PC-9 (cell line): ENCODE measurements around the gene WAPL. TPM values are rescaled to one million over a fixed set of nuclear protein-coding genes. Genes with fewer than 3 reads are reported as not detected.

ENCODE experiments used
- BruUV-seq: library from RNA; stranded (reverse); fragments of 400-500 nt; replicated peaks from 2 replicates; lab custom pipeline; 2021; lab: Mats Ljungman, UMichigan
- CTCF ChIA-PET: fragments of 300-600 bp; sonication (Branson Sonifier 250); formaldehyde crosslinking; loops from one replicate; lab custom pipeline; 2022; ENCODE audit warnings: antibody characterized with exemption; lab: Charles Lee
- POLR2A ChIA-PET: fragments of 300-600 bp; sonication (Branson Sonifier 250); formaldehyde crosslinking; loops from one replicate; lab custom pipeline; 2022; ENCODE audit warnings: antibody characterized with exemption; ENCODE audit not compliant: unreplicated experiment; lab: Charles Lee
- DNase-seq, 2 experiments: peaks; one replicate each; pipeline versions ENCODE4 v3.0.0 to v3.0.0-alpha.2; 2015 to 2022; ENCODE audit warnings: mixed read lengths in 1 of 2
- H2AFZ ChIP-seq: fragments of 200-600 bp; sonication (generic); 2 replicates; pipeline ENCODE4 v1.8.1; 2017; ENCODE audit warnings: antibody characterized with exemption
- H3F3A ChIP-seq: fragments of 200-600 bp; sonication (generic); 2 replicates; pipeline ENCODE4 v1.8.1; 2017; ENCODE audit warnings: antibody characterized with exemption, mild to moderate bottlenecking, low read depth; ENCODE audit not compliant: insufficient read depth
- H3K27ac ChIP-seq: fragments of 200-600 bp; sonication (generic); 2 replicates; pipeline ENCODE4 v1.6.1; 2016; ENCODE audit warnings: mixed run types
- H3K27me3 ChIP-seq: fragments of 200-600 bp; sonication (generic); 2 replicates; pipeline ENCODE4 v1.6.1; 2016; ENCODE audit warnings: low read depth, mixed run types; ENCODE audit not compliant: insufficient read depth
- H3K36me3 ChIP-seq: fragments of 200-600 bp; sonication (generic); 2 replicates; pipeline ENCODE4 v1.6.1; 2016; ENCODE audit warnings: low read depth, mixed run types
- H3K4me1 ChIP-seq: fragments of 200-600 bp; sonication (generic); replicated peaks from 2 replicates; pipeline ENCODE4 v1.6.1; 2016; ENCODE audit warnings: mixed run types; ENCODE audit not compliant: insufficient read depth
- H3K4me2 ChIP-seq: fragments of 200-600 bp; sonication (generic); 2 replicates; pipeline ENCODE4 v1.6.1; 2017; ENCODE audit warnings: mixed run types
- H3K4me3 ChIP-seq: fragments of 200-600 bp; sonication (generic); 2 replicates; pipeline ENCODE4 v1.6.1; 2016; ENCODE audit warnings: mixed run types
- H3K79me2 ChIP-seq: fragments of 200-600 bp; sonication (generic); 2 replicates; pipeline ENCODE4 v1.6.1; 2017; ENCODE audit warnings: low read depth, mixed run types
- H3K9me2 ChIP-seq: fragments of 200-600 bp; sonication (generic); 2 replicates; pipeline ENCODE4 v1.8.1; 2017; ENCODE audit warnings: mild to moderate bottlenecking; ENCODE audit not compliant: insufficient read depth
- H3K9me3 ChIP-seq: fragments of 200-600 bp; sonication (generic); 2 replicates; pipeline ENCODE4 v1.8.1; 2016; ENCODE audit warnings: low read depth; ENCODE audit not compliant: insufficient read depth
- H4K20me1 ChIP-seq: fragments of 200-600 bp; sonication (generic); 2 replicates; pipeline ENCODE4 v1.8.1; 2017; ENCODE audit not compliant: insufficient read depth
- CTCF ChIP-seq: fragments of 200-600 bp; sonication (generic); conservative IDR thresholded peaks from 2 replicates; pipeline ENCODE4 v1.6.1; 2017; ENCODE audit warnings: mixed run types, antibody characterized with exemption, mild to moderate bottlenecking, moderate library complexity
- EZH2 ChIP-seq: fragments of 200-600 bp; sonication (generic); IDR thresholded peaks from 2 replicates; pipeline ENCODE4 v1.8.0; 2017; ENCODE audit warnings: antibody characterized with exemption, low read depth
- intact Hi-C: fragments of 100-400 bp; cut with micrococcal nuclease; formaldehyde crosslinking; loops from one replicate; pipeline ENCODE4 v1.10.0; 2022; ENCODE audit not compliant: unreplicated experiment
- total RNA-seq: library from RNA; stranded (reverse); gene quantifications from 2 replicates; pipeline ENCODE4 v1.2.3, GENCODE V29; 2021

Gene WAPL
- total RNA-seq, 1 experiment from 2014 or later, result 20.9 TPM

- no TSS peak for BruUV-seq
- DNase-seq, result no peak
- Histone ChIP-seq H3K27ac (no peak overlapping the region), H3K9me3 (no peaks in the 10 kb centered on the region), H3K27me3 (no peaks in the 10 kb centered on the region), H3K4me1 (no peaks in the 10 kb centered on the region), H3K79me2 (no peaks in the 10 kb centered on the region), H3K9me2 (no peaks in the 10 kb centered on the region), H3K36me3 (no peaks in the 10 kb centered on the region), H3F3A (peaks cover 7% of the 10 kb centered on the region; the same call in 1 of the 2 replicates), H4K20me1 (no peaks in the 10 kb centered on the region), H3K4me2 (no peak overlapping the region), H3K4me3 (no peak overlapping the region), H2AFZ (no peak overlapping the region)
- TF ChIP-seq EZH2, result no peak
- ChIA-PET CTCF (no interaction called here), POLR2A (no interaction called here)
- intact Hi-C loops, result no loop called here
Observed at GRCh38 chr10:86397120-86397519, 124.5 kb downstream of the WAPL start.

GRCh38 chr10:86393862-86394455 is 127.6 kb downstream of the WAPL start:
- Histone ChIP-seq H3K27ac (no peak overlapping the region), H3K4me2 (no peak overlapping the region), H4K20me1 (no peaks in the 10 kb centered on the region), H3K27me3 (no peaks in the 10 kb centered on the region), H3F3A (no peaks in the 10 kb centered on the region), H3K4me1 (no peaks in the 10 kb centered on the region), H3K9me2 (no peaks in the 10 kb centered on the region), H3K9me3 (no peaks in the 10 kb centered on the region), H2AFZ (no peak overlapping the region), H3K36me3 (no peaks in the 10 kb centered on the region), H3K79me2 (no peaks in the 10 kb centered on the region), H3K4me3 (no peak overlapping the region)
- intact Hi-C loops, result no loop called here
- no peak for DNase-seq
- ChIA-PET CTCF (no interaction called here), POLR2A (no interaction called here)
- no TSS peak for BruUV-seq
- TF ChIP-seq EZH2, result no peak
- TF ChIP-seq CTCF, result no peak

- BruUV-seq, result no TSS peak
- no peak overlapping the region for H3K27ac ChIP-seq
- no peak overlapping the region for H3K4me3 ChIP-seq
- ChIA-PET CTCF (no interaction called here), POLR2A (no interaction called here)
- H3K27me3 ChIP-seq, result no peaks in the 10 kb centered on the region
- TF ChIP-seq CTCF, result no peak
- no peak for TF ChIP-seq EZH2
- no peak overlapping the region for H2AFZ ChIP-seq
- no peaks in the 10 kb centered on the region for H3F3A ChIP-seq
- H3K36me3 ChIP-seq, result no peaks in the 10 kb centered on the region
- H4K20me1 ChIP-seq, result no peaks in the 10 kb centered on the region
- H3K9me3 ChIP-seq, result no peaks in the 10 kb centered on the region
- H3K79me2 ChIP-seq, result no peaks in the 10 kb centered on the region
- H3K9me2 ChIP-seq, result no peaks in the 10 kb centered on the region
- intact Hi-C loops, result no loop called here
- DNase-seq, result no peak
- no peak overlapping the region for H3K4me2 ChIP-seq
- H3K4me1 ChIP-seq, result no peaks in the 10 kb centered on the region
Observed at GRCh38 chr10:86393362-86393761, 128.2 kb downstream of the WAPL start.

GRCh38 chr10:86392723-86393094 is 128.9 kb downstream of the WAPL start:
- intact Hi-C loops, result no loop called here
- ChIA-PET CTCF (no interaction called here), POLR2A (interaction anchor here (0.7 kb wide), 1 partner anchor 255 kb away, joined by 3 read pairs; no protein-coding TSS in a partner anchor)
- no peaks in the 10 kb centered on the region for H3K9me2 ChIP-seq
- H3K79me2 ChIP-seq, result no peaks in the 10 kb centered on the region
- H3K27ac ChIP-seq, result no peak overlapping the region
- H4K20me1 ChIP-seq, result no peaks in the 10 kb centered on the region
- H2AFZ ChIP-seq, result no peak overlapping the region
- BruUV-seq, result no TSS peak
- no peaks in the 10 kb centered on the region for H3K27me3 ChIP-seq
- no peaks in the 10 kb centered on the region for H3K9me3 ChIP-seq
- H3K4me3 ChIP-seq, result no peak overlapping the region
- DNase-seq, result no peak
- TF ChIP-seq CTCF, result no peak
- no peak for TF ChIP-seq EZH2
- no peaks in the 10 kb centered on the region for H3K4me1 ChIP-seq
- no peaks in the 10 kb centered on the region for H3K36me3 ChIP-seq
- H3K4me2 ChIP-seq, result no peak overlapping the region
- H3F3A ChIP-seq, result no peaks in the 10 kb centered on the region
